HepG2 (cell line): Measurements from ENCODE around the gene RNASE12. TPM values are rescaled to one million over a fixed set of nuclear protein-coding genes. Genes with fewer than 3 reads are reported as not detected.
A peak's percentile ranks its signal among the peaks of the same experiment; 100 is the strongest.

Experiments used
- ATAC-seq: fragments of 200-7000 bp; cut with Tn5 transposase; 3 replicates; pipeline ENCODE4 v1.9.1; 2020; ENCODE audit warnings: mild to moderate bottlenecking, moderate library complexity
- BruUV-seq: library from RNA; stranded (reverse); fragments of 400-500 nt; replicated peaks from 2 replicates; lab custom pipeline; 2021; lab: Mats Ljungman, UMichigan
- CTCF ChIA-PET: fragments of 300-600 bp; formaldehyde crosslinking; extraction: SDS; loops from one replicate; lab custom pipeline; 2021; ENCODE audit warnings: low total read pairs, inconsistent platforms, low intra/inter-chr PET ratio; lab: Yijun Ruan, JAX
- POLR2A ChIA-PET: fragments of 350-600 bp; sonication (Branson Sonifier 250); formaldehyde crosslinking; loops from one replicate; lab custom pipeline; 2020; ENCODE audit warnings: antibody characterized with exemption, inconsistent platforms; lab: Yijun Ruan, JAX
- DNase-seq: peaks from one replicate; pipeline ENCODE4 v3.0.0-alpha.2; 2015; ENCODE audit warnings: low spot score
- FAIRE-seq: peaks from 3 replicates; lab custom pipeline; 2011; peaks lifted over from hg19 to GRCh38; lab: Jason Lieb, UNC
- H2AFZ ChIP-seq: one replicate; pipeline ENCODE4 v1.6.1; 2011; ENCODE audit warnings: low read length, inconsistent platforms
- H3K27ac ChIP-seq: fragments of 300-600 bp; 3 replicates; pipeline ENCODE4 v1.8.0; 2011; ENCODE audit warnings: mixed run types, mild to moderate bottlenecking, mixed read lengths, low read length, inconsistent platforms; ENCODE audit not compliant: insufficient read depth; ENCODE audit errors: extremely low read length
- H3K27me3 ChIP-seq, 2 experiments: fragments of 200-600 bp in 1 of 2; 2 replicates in 1 of 2; 3 replicates in 1 of 2; pipeline versions ENCODE4 v1.6.0 to v1.8.0; 2011; ENCODE audit warnings: low read length in 2 of 2, mild to moderate bottlenecking in 2 of 2, moderate library complexity in 2 of 2, inconsistent platforms in 1 of 2; ENCODE audit not compliant: insufficient read depth in 2 of 2, control insufficient read depth in 1 of 2
- H3K36me3 ChIP-seq, 2 experiments: fragments of 200-600 bp in 1 of 2; replicated peaks in 1 of 2; 2 replicates in 1 of 2; 3 replicates in 1 of 2; pipeline versions ENCODE4 v1.5.1 to v1.8.0; 2011; ENCODE audit warnings: low read length in 2 of 2, inconsistent platforms in 1 of 2; ENCODE audit not compliant: insufficient read depth in 2 of 2, control insufficient read depth in 1 of 2
- H3K4me1 ChIP-seq: 2 replicates; pipeline ENCODE4 v1.5.1; 2012; ENCODE audit warnings: low read length, inconsistent platforms; ENCODE audit not compliant: insufficient read depth
- H3K4me2 ChIP-seq: 2 replicates; pipeline ENCODE4 v1.6.0; 2011; ENCODE audit warnings: low read depth, low read length, inconsistent platforms
- H3K4me3 ChIP-seq, 3 experiments: fragments of 200-600 bp in 1 of 3; sonication (generic), shearing (Covaris generic) in 1 of 3; replicated peaks in 1 of 3; 2 replicates each; pipeline ENCODE4 v1.5.1; 2011 to 2016; ENCODE audit warnings: low read length in 3 of 3, inconsistent platforms in 2 of 3, low read depth in 2 of 3, mild to moderate bottlenecking in 2 of 3, control low read depth in 1 of 3, mixed read lengths in 1 of 3; ENCODE audit not compliant: insufficient read depth in 1 of 3
- H3K79me2 ChIP-seq: one replicate; pipeline ENCODE4 v1.6.1; 2011; ENCODE audit warnings: low read length, inconsistent platforms; ENCODE audit not compliant: insufficient read depth
- H3K9ac ChIP-seq: 2 replicates; pipeline ENCODE4 v1.6.0; 2011; ENCODE audit warnings: mild to moderate bottlenecking, low read depth, low read length, inconsistent platforms; ENCODE audit not compliant: insufficient read depth
- H3K9me3 ChIP-seq: 2 replicates; pipeline ENCODE4 v1.5.1; 2012; ENCODE audit warnings: mild to moderate bottlenecking, low read length
- H4K20me1 ChIP-seq: 2 replicates; pipeline ENCODE4 v1.6.0; 2011; ENCODE audit warnings: inconsistent platforms, mild to moderate bottlenecking, low read length, moderate library complexity; ENCODE audit not compliant: insufficient read depth
- AGO2 ChIP-seq: fragments of 200-400 bp; formaldehyde crosslinking; optimal IDR thresholded peaks from 2 replicates; pipeline ENCODE3; 2017; ENCODE audit warnings: mild to moderate bottlenecking, low read depth, low read length, moderate library complexity
- CCAR2 ChIP-seq: fragments of 200-400 bp; formaldehyde crosslinking; optimal IDR thresholded peaks from 2 replicates; pipeline ENCODE3; 2018; ENCODE audit warnings: low read depth, mild to moderate bottlenecking, low read length, moderate library complexity
- MXI1 ChIP-seq: IDR thresholded peaks from 3 replicates; pipeline ENCODE4 v1.6.1; 2012; ENCODE audit warnings: low read depth, low read length, inconsistent platforms, borderline replicate concordance
- NR2F1 ChIP-seq, 2 experiments: fragments of 450-650 bp in 1 of 2; formaldehyde crosslinking in 1 of 2; IDR thresholded peaks; 2 replicates each; pipeline versions ENCODE4 v1.5.0 to v1.6.1; 2016 to 2020; ENCODE audit warnings: mild to moderate bottlenecking in 1 of 2, missing compliant biosample characterization in 1 of 2, missing genetic modification reagents in 1 of 2, moderate library complexity in 1 of 2
- PRDM15 ChIP-seq: sonication (generic); formaldehyde crosslinking; IDR thresholded peaks from 2 replicates; pipeline ENCODE4 v1.4.0; 2020; ENCODE audit warnings: missing genetic modification reagents
- TRIM22 ChIP-seq: fragments of 450-650 bp; IDR thresholded peaks from 2 replicates; pipeline ENCODE4 v1.6.1; 2017
- ZBTB46 ChIP-seq: sonication (generic); formaldehyde crosslinking; IDR thresholded peaks from 2 replicates; pipeline ENCODE4 v1.4.0; 2020; ENCODE audit warnings: mild to moderate bottlenecking, missing genetic modification reagents, borderline replicate concordance
- ZNF343 ChIP-seq: sonication (generic); formaldehyde crosslinking; IDR thresholded peaks from 2 replicates; pipeline ENCODE4 v1.4.0; 2020; ENCODE audit warnings: mild to moderate bottlenecking, missing genetic modification reagents
- ZNF737 ChIP-seq: sonication (generic); formaldehyde crosslinking; IDR thresholded peaks from 2 replicates; pipeline ENCODE4 v1.5.0; 2020; ENCODE audit warnings: missing genetic modification reagents, mild to moderate bottlenecking, borderline replicate concordance
- WGBS: methylation state at CpG from one replicate; pipeline ENCODE4 v1.1.6; 2017; ENCODE audit warnings: low lambda C conversion rate; 5-methylcytosine and 5-hydroxymethylcytosine counted together
- in situ Hi-C: cut with HindIII; loops from 2 replicates; pipeline ENCODE4 v1.10.0; 2017; ENCODE audit warnings: low pct_unique_long_range_greater_than_20kb; ENCODE audit not compliant: extremely low pct_ligation_motif_present
- intact Hi-C: fragments of 100-400 bp; cut with micrococcal nuclease; formaldehyde crosslinking; loops from one replicate; pipeline ENCODE4 v1.10.0; 2022; ENCODE audit not compliant: unreplicated experiment
- polyA plus RNA-seq, 8 experiments: library from polyadenylated mRNA; depleted of rRNA in 3 of 8; stranded (reverse) in 7 of 8; unstranded in 1 of 8; fragments of >200 nt; fragmentation: Illumina TruSeq in 4 of 8; extraction: Trizol in 4 of 8; gene quantifications; 2 replicates each; pipeline versions ENCODE4 v1.2.1 to v1.2.3, GENCODE V29; 2011 to 2016; ENCODE audit warnings: low read depth in 4 of 8, missing spikeins in 1 of 8, mixed read lengths in 1 of 8; ENCODE audit not compliant: insufficient read depth in 1 of 8
- total RNA-seq, 5 experiments: library from RNA; depleted of rRNA; stranded (reverse); fragments of >200 nt; fragmentation: Illumina TruSeq; extraction: Trizol; gene quantifications; 2 replicates each; pipeline ENCODE4 v1.2.3, GENCODE V29; 2016; ENCODE audit warnings: low read depth in 1 of 5

The RNASE12 gene
- total and polyA plus RNA-seq, 2 of the 13 experiments (the other 11 are each of a cell fraction or from before 2014, with no cell fraction given), result not detected

- no peaks in the 10 kb centered on the region for H3K9me3 ChIP-seq
- H3K79me2 ChIP-seq, result no peaks in the 10 kb centered on the region
- H2AFZ ChIP-seq, result no peak overlapping the region
- ATAC-seq, result no peak
- WGBS, result 39% methylated on average over 2 of the region's 2 CpGs
- no peaks in the 10 kb centered on the region for H3K27me3 ChIP-seq
- no peak overlapping the region for H3K27ac ChIP-seq
- CTCF ChIA-PET, result no interaction called here
- POLR2A ChIA-PET, result no interaction called here
- intact Hi-C loops (no loop called here), in situ Hi-C loops (no loop called here)
- H3K4me2 ChIP-seq, result no peak overlapping the region
- TF ChIP-seq MXI1 (no peak), CCAR2 (no peak), PRDM15 (0 out of 2 replicates have a peak, but pooled peaks have one; percentile 61), ZNF343 (CRISPR knock-in tag) (no peak), TRIM22 (no peak), ZBTB46 (CRISPR knock-in tag) (no peak), ZNF737 (no peak), AGO2 (no peak), NR2F1 (CRISPR knock-in tag; IDR thresholded peaks at IDR 0.05) (no peak)
- no TSS peak for BruUV-seq
- H3K9ac ChIP-seq, result no peak overlapping the region
- H3K4me1 ChIP-seq, result no peaks in the 10 kb centered on the region
- no peaks in the 10 kb centered on the region for H4K20me1 ChIP-seq
- H3K4me3 ChIP-seq, result no peak overlapping the region
- DNase-seq, result no peak
- FAIRE-seq, result no peak
- no peaks in the 10 kb centered on the region for H3K36me3 ChIP-seq
Measured at GRCh38 chr14:20564501-20564997, 26.6 kb downstream of the RNASE12 start.
